Heart left ventricle (tissue), 13 donors: ENCODE data around the gene TOGARAM1.

Source experiments
- POLR2A ChIP-seq, 2 donors: fragments of 450-650 bp; IDR thresholded peaks; one replicate each; pipeline ENCODE4 v1.6.1; 2017; ENCODE audit warnings: antibody characterized with exemption in 2 of 2, mild to moderate bottlenecking in 2 of 2, moderate library complexity in 2 of 2
- TF ChIP-seq, protein P1 (sequence below), 12 donors: fragments of 200-600 bp; sonication (generic) in 4 of 12; IDR thresholded peaks; one replicate each; pipeline versions ENCODE4 v1.5.0 to v1.8.0; 2018 to 2022; ENCODE audit warnings: antibody characterized with exemption in 12 of 12, mild to moderate bottlenecking in 5 of 12
- donor health status: ischemic (EF 13 %, LVEDD 7.1; RV severe dilation, severe dysfunction).
- donor health status: DM: no; HTN: yes; CAD: no.
- donor health status: DM: no; HTN: no; CAD: no.
- donor health status: ischemic (EF 25% LVEDD 6.9; RV normal size, moderate dysfunction).
- donor health status: ischemic (EF 25% LVEDD 5.7; RV mildly dilated, moderate dysfunction).
- donor health status: ischemic (EF 35%, LVEDD 5.7; RV mildly dilated, moderate dysfunction).
- donor health status: nonischemic (EF 11% LVEDD 7.7; RV severe dilation, severe dysfunction).
- donor health status: DM: yes; HTN: yes; CAD: no.
- donor health status: PGD.
- donor health status: ischemic (EF 29% LVEDD 5.4; RV normal size, mild dysfunction).
- donor health status: nonischemic (EF 23%, LVEDD 6.1; RV moderate dilation, normal function).

DNA sequence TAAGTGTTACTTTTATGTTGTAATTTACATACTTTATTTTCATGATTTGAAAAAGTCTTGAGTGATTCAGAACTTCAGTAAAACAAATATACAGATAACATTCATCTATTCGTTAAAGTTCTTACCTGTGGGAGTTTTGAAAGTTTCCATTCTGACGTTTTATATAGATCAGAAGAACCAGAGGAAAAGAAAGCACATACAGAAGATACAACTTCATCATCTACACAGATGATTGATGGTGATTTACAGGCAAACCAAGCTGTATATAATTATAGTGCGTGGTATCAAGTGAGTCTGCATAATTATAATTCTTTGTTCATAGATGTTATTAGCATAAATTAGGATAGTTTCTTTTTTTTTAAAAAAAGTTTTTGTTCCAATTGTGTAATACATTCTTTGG is 152.3 kb downstream of the TOGARAM1 start:
- TF ChIP-seq, protein P1, sequence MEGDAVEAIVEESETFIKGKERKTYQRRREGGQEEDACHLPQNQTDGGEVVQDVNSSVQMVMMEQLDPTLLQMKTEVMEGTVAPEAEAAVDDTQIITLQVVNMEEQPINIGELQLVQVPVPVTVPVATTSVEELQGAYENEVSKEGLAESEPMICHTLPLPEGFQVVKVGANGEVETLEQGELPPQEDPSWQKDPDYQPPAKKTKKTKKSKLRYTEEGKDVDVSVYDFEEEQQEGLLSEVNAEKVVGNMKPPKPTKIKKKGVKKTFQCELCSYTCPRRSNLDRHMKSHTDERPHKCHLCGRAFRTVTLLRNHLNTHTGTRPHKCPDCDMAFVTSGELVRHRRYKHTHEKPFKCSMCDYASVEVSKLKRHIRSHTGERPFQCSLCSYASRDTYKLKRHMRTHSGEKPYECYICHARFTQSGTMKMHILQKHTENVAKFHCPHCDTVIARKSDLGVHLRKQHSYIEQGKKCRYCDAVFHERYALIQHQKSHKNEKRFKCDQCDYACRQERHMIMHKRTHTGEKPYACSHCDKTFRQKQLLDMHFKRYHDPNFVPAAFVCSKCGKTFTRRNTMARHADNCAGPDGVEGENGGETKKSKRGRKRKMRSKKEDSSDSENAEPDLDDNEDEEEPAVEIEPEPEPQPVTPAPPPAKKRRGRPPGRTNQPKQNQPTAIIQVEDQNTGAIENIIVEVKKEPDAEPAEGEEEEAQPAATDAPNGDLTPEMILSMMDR (IDR thresholded peaks at IDR 0.05) = no peak
- TF ChIP-seq POLR2A (IDR thresholded peaks at IDR 0.05) = no peak
